Measurements from ENCODE around the gene NSUN5. TPM values are rescaled to one million over a fixed set of nuclear protein-coding genes. Genes with fewer than 3 reads are reported as not detected.
"Not testable (repeated sequence)": the region's sequence is repeated elsewhere in the genome, so short reads cannot be mapped to it uniquely, and the experiment has no call there.

NSUN5 gene
- total and polyA plus RNA-seq, 5 donors, result 14.0 to 18.7 (median 14.8) TPM

DNA sequence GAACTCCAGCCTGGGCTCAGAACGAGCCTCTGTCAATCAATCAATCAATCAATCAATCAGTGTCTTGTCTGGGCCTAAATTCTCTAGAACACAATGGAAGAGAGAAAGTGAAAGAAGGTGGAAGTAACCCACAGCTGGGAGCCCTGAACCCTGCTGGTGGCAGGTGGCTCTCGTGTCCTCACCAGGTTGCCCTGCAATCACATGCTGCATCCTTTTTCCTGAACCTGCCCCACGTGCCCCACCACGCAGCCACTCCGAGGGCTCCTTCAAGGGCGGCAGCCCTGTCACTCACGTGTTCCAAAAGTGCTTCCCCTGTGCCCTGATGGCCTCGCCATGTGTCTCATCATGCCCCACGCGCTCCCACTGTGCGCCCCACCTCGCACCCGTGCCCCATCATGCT lies 18.8 kb upstream of the NSUN5 start:
- H3K9me3 ChIP-seq (ENCODE audit: control insufficient read depth, low read length); H3K4me3 ChIP-seq (ENCODE audit: low read length); H3K4me1 ChIP-seq (ENCODE audit: control insufficient read depth, insufficient read depth, low read length); H3K27ac ChIP-seq (ENCODE audit: low read length); DNase-seq; H3K27me3 ChIP-seq (ENCODE audit: control insufficient read depth, insufficient read depth); ATAC-seq; intact Hi-C loops (cut with DNase I): not testable (repeated sequence)
- 90% methylated on average over 10 of the region's 13 CpGs for WGBS

DNA sequence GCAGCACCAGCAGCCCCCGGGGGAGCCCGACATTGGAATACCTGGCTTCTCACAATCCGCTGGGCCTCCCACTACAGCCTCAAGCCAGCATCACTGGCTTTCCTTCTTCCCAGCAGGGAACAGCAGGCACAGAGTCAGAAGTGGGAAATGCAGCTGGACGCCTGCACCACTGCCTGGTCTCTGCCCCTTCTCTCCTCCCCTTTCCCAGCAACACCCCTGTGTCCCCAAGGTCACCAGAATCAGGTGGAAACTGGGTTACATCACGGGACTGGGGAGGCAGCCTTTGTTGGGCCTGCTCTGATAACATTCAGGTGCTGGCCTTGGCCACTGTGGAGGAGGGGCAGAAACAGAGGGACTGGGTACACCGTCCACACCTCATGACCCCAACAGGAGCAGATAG lies 16.8 kb upstream of the NSUN5 start:
- H3K4me1 ChIP-seq (ENCODE audit: control insufficient read depth, insufficient read depth, low read length); DNase-seq; H3K27ac ChIP-seq (ENCODE audit: low read length); H3K9me3 ChIP-seq (ENCODE audit: control insufficient read depth, low read length); intact Hi-C loops (cut with DNase I); ATAC-seq; H3K27me3 ChIP-seq (ENCODE audit: control insufficient read depth, insufficient read depth); H3K4me3 ChIP-seq (ENCODE audit: low read length): not testable (repeated sequence)
- WGBS, result 86% methylated on average over 6 of the region's 6 CpGs

DNA sequence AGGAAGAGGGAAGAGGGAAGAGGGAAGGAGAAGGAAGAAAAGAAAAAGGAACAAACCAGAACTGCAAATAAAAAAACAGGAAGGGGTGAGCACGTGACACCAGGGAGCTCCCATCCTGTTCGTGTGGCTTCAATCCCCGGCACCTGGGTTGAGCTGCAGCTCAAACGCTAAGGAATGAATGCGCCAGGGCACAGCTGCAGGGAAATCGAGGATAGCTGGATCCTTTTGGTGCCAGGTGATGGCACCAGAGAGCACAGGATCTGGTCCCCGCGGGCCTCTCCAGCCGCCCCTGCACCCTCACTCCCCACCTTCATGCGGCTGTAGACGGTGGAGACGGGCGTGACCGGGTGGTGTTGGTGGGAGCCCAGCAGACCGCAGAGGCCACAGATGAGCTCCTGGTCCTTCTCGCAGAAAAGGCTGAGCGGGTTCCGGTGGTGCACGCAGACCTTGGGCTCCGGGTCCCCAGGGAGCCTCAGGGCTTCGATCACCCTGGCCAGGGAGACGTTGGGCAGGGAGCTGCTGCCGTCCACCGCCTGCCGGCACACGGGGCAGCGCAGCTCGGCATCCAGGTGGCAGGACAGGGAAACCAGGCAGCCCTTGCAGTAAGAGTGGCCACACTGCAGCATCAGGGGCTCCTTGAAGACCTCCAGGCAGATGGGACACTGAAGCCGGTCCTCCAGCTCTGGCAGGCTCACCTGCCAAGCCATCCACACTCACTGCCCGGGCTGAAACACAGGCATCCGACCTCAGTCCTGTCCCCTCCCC lies 15.6 kb upstream of the NSUN5 start:
- H3K9me3 ChIP-seq (ENCODE audit: control insufficient read depth, low read length); H3K27me3 ChIP-seq (ENCODE audit: control insufficient read depth, insufficient read depth); H3K4me3 ChIP-seq (ENCODE audit: low read length); H3K27ac ChIP-seq (ENCODE audit: low read length); H3K4me1 ChIP-seq (ENCODE audit: control insufficient read depth, insufficient read depth, low read length); intact Hi-C loops (cut with DNase I): not testable (repeated sequence)
- DNase-seq (peak; percentile 32 to 69 (median 69)), ATAC-seq (peak; percentile 55 to 64)
- WGBS, result 13% methylated on average over 28 of the region's 31 CpGs

GRCh38 chr7:73323434-73324080 lies 14.9 kb upstream of the NSUN5 start:
- H3K4me3 ChIP-seq (ENCODE audit: low read length); H3K27me3 ChIP-seq (ENCODE audit: control insufficient read depth, insufficient read depth); DNase-seq; H3K9me3 ChIP-seq (ENCODE audit: control insufficient read depth, low read length); intact Hi-C loops (cut with DNase I); H3K4me1 ChIP-seq (ENCODE audit: control insufficient read depth, insufficient read depth, low read length); H3K27ac ChIP-seq (ENCODE audit: low read length); ATAC-seq: not testable (repeated sequence)
- WGBS, result 76% methylated on average over 5 of the region's 5 CpGs

DNA sequence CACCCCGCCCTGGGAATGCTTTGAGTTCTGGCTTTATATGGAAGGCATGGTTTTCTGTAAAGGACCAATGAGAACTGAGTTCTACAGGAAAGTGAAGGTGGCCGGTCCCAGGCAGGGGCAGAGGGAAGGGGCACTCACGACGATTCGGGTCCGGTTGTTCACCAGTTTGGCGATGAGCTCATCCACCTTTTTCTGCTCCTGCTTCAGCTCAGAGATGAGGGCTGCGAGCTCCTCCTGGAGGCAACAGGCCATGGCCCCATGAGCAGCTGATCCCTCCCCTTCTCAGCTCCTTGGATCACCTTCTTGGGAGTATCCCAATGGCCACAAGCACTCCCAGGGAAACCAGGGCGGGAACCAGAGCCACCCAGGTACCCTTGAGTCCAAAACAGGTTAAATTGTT lies 11.4 kb upstream of the NSUN5 start:
- H3K9me3 ChIP-seq (ENCODE audit: control insufficient read depth, low read length); ATAC-seq; DNase-seq; H3K27ac ChIP-seq (ENCODE audit: low read length); intact Hi-C loops (cut with DNase I); H3K4me3 ChIP-seq (ENCODE audit: low read length); H3K4me1 ChIP-seq (ENCODE audit: control insufficient read depth, insufficient read depth, low read length); H3K27me3 ChIP-seq (ENCODE audit: control insufficient read depth, insufficient read depth): not testable (repeated sequence)
- WGBS, result 75% methylated on average over 9 of the region's 9 CpGs

GRCh38 chr7:73319541-73319940 lies 10.9 kb upstream of the NSUN5 start:
- H3K4me3 ChIP-seq (ENCODE audit: low read length); H3K27me3 ChIP-seq (ENCODE audit: control insufficient read depth, insufficient read depth); H3K9me3 ChIP-seq (ENCODE audit: control insufficient read depth, low read length); intact Hi-C loops (cut with DNase I); DNase-seq; H3K4me1 ChIP-seq (ENCODE audit: control insufficient read depth, insufficient read depth, low read length); H3K27ac ChIP-seq (ENCODE audit: low read length): not testable (repeated sequence)
- peak in 1 of 2 donors; percentile 28 for ATAC-seq
- 80% methylated on average over 9 of the region's 9 CpGs for WGBS

- WGBS, result 78% methylated on average over 18 of the region's 18 CpGs
- H3K9me3 ChIP-seq (ENCODE audit: control insufficient read depth, low read length); H3K4me1 ChIP-seq (ENCODE audit: control insufficient read depth, insufficient read depth, low read length); H3K4me3 ChIP-seq (ENCODE audit: low read length); H3K27ac ChIP-seq (ENCODE audit: low read length); intact Hi-C loops (cut with DNase I); H3K27me3 ChIP-seq (ENCODE audit: control insufficient read depth, insufficient read depth); DNase-seq: not testable (repeated sequence)
- peak; percentile 12 to 19 for ATAC-seq
Measured at GRCh38 chr7:73318656-73319204, 10.1 kb upstream of the NSUN5 start.

- Histone ChIP-seq H3K27ac (ENCODE audit: low read length) (no peak overlapping the region), H3K27me3 (ENCODE audit: control insufficient read depth, insufficient read depth) (no peaks in the 10 kb centered on the region), H3K9me3 (ENCODE audit: control insufficient read depth, low read length) (no peaks in the 10 kb centered on the region), H3K4me3 (ENCODE audit: low read length) (no peak overlapping the region), H3K4me1 (ENCODE audit: control insufficient read depth, insufficient read depth, low read length) (no peaks in the 10 kb centered on the region)
- intact Hi-C loops (cut with DNase I), result no loop called here
- ATAC-seq, result no peak
- no peak for DNase-seq
- 87% methylated on average over 9 of the region's 9 CpGs for WGBS
Measured at GRCh38 chr7:73316521-73316920, 7.9 kb upstream of the NSUN5 start.

DNA sequence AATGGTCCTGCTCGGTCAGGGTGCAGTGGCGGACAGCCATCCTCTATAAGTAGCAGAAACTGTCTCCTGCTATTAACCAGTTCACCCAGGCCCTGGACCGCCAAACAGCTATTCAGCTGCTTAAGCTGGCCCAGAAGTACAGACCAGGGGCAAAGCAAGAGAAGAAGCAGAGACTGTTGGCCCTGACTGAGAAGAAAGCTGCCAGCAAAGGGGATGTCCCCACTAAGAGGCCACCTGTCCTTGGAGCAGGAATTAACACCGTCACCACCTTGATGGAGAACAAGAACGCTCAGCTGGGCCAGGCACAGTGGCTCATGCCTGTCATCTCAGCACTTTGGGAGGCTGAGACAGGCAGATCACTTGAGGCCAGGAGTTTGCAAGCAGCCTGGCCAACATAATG lies 5.6 kb upstream of the NSUN5 start:
- H3K9me3 ChIP-seq (ENCODE audit: control insufficient read depth, low read length), result no peaks in the 10 kb centered on the region
- H3K27me3 ChIP-seq (ENCODE audit: control insufficient read depth, insufficient read depth), result no peaks in the 10 kb centered on the region
- 82% methylated on average over 5 of the region's 5 CpGs for WGBS
- H3K27ac ChIP-seq (ENCODE audit: low read length), result no peak overlapping the region
- no peak for DNase-seq
- peaks cover under 1% of the 10 kb centered on the region for H3K4me1 ChIP-seq (ENCODE audit: control insufficient read depth, insufficient read depth, low read length)
- intact Hi-C loops (cut with DNase I), result no loop called here
- H3K4me3 ChIP-seq (ENCODE audit: low read length), result no peak overlapping the region
- no peak for ATAC-seq

- 71% methylated on average over 4 of the region's 4 CpGs for WGBS
- DNase-seq (no peak), ATAC-seq (no peak)
- H3K27me3 ChIP-seq (ENCODE audit: control insufficient read depth, insufficient read depth), result no peaks in the 10 kb centered on the region
- peaks cover 3% of the 10 kb centered on the region for H3K4me1 ChIP-seq (ENCODE audit: control insufficient read depth, insufficient read depth, low read length)
- intact Hi-C loops (cut with DNase I), result no loop called here
- H3K9me3 ChIP-seq (ENCODE audit: control insufficient read depth, low read length), result no peaks in the 10 kb centered on the region
- H3K4me3 ChIP-seq (ENCODE audit: low read length), result no peak overlapping the region
- no peak overlapping the region for H3K27ac ChIP-seq (ENCODE audit: low read length)
Measured at GRCh38 chr7:73313521-73313906, 4.9 kb upstream of the NSUN5 start.

GRCh38 chr7:73312831-73313520 lies 4.3 kb upstream of the NSUN5 start:
- Histone ChIP-seq H3K9me3 (ENCODE audit: control insufficient read depth, low read length) (no peaks in the 10 kb centered on the region), H3K27ac (ENCODE audit: low read length) (no peak overlapping the region), H3K4me3 (ENCODE audit: low read length) (no peak overlapping the region), H3K4me1 (ENCODE audit: control insufficient read depth, insufficient read depth, low read length) (peaks cover 3% of the 10 kb centered on the region), H3K27me3 (ENCODE audit: control insufficient read depth, insufficient read depth) (no peaks in the 10 kb centered on the region)
- DNase-seq, result no peak
- intact Hi-C loops (cut with DNase I), result no loop called here
- WGBS, result 90% methylated on average over 48 of the region's 48 CpGs
- no peak for ATAC-seq
